HG03280 (cell line): ENCODE measurements around the gene IL1B.
"Not testable (repeated sequence)": the region's sequence is repeated elsewhere in the genome, so short reads cannot be mapped to it uniquely, and the experiment has no call there.

Experiments
- ATAC-seq: cut with Tn5 transposase; IDR thresholded peaks from one replicate; pipeline ENCODE4 v1.9.1; 2021; ENCODE audit warnings: mild to moderate bottlenecking, moderate library complexity; ENCODE audit not compliant: unreplicated experiment

Gene IL1B

GRCh38 chr2:112850588-112850987 is 14.0 kb upstream of the IL1B start:
- ATAC-seq: no peak

GRCh38 chr2:112849956-112850355 is 13.4 kb upstream of the IL1B start:
- ATAC-seq: no peak

GRCh38 chr2:112848833-112849232 is 12.3 kb upstream of the IL1B start:
- no peak for ATAC-seq

DNA sequence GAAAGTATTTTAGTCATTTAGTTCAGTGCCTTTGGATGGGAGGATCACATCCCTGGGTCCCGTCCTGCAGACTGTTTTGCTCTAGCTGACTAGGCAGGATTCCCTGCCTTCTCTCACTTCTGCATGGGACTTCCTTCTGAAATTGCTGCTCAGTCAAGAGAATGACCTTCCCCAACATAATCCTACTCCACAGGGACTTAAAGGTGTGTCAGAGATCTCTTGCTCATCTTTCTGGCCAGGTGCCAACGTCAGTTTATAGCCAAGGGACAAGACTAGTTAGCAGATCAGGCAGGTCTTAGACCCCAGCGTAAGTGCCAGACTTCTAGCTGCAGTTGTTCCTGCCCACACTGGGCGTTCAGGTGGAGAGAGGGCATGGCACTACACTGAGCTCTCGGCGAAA is 9.5 kb upstream of the IL1B start:
- ATAC-seq: no peak

DNA sequence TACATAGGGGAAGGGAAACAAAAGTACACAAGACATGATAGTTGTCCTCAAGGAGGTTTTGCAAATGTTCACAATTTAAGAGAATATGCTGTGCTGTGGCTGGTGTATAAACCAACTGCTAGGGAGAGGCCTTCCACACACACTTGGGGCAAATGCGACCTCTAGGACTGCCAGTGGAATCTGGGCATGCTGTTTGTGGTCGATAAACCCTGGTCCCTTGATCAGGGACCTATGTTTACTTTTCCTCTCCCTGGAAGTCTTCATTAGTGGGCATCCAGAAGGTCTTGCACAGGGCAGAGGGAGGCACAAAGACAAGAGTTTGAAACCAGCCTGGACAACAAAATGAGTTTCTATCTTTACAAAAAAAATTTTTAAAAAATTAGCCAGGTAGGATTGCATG is 7.3 kb upstream of the IL1B start:
- ATAC-seq: no peak

- ATAC-seq: no peak
Measured at GRCh38 chr2:112843288-112843687, 6.7 kb upstream of the IL1B start.

- ATAC-seq: no peak
Measured at GRCh38 chr2:112841295-112842044, 4.9 kb upstream of the IL1B start.

- ATAC-seq: no peak
Measured at GRCh38 chr2:112840068-112840445, 3.5 kb upstream of the IL1B start.

DNA sequence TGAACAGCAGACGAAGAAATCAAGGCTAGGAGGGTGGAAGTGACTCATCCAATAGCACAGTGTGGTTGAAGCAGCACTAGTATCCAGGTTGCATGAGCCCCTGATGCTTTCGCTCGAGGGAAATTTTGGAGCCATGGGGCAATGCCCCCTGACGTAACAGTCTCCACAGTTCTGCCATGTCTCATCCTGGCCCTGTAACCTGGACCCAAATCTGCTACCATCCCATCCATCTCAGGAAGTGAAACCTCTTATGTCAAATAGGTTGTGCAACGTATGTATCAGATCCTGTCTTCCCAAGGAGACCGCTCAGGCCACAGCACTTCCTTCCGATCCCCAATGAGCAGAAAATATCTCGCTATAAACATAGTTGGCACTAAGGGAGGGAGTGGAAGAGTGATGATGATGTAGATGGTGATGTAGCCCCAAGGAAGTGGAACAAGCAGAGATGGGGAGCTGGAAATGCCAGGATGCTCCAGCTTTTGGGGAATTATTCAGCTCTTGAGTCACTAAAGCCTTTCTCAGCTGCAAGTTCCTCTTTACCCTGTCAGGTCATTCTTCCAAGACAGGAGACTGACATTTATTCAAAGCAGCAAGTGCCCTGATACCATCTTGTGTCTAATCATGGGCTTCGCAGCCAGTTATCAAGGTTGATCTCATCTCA is 3.0 kb upstream of the IL1B start:
- no peak for ATAC-seq

- no peak for ATAC-seq
Measured at GRCh38 chr2:112836163-112836560, 417 bp downstream of the IL1B start.

GRCh38 chr2:112835536-112836162 is 930 bp downstream of the IL1B start:
- no peak for ATAC-seq

GRCh38 chr2:112835061-112835501 is 1.5 kb downstream of the IL1B start:
- ATAC-seq: no peak

DNA sequence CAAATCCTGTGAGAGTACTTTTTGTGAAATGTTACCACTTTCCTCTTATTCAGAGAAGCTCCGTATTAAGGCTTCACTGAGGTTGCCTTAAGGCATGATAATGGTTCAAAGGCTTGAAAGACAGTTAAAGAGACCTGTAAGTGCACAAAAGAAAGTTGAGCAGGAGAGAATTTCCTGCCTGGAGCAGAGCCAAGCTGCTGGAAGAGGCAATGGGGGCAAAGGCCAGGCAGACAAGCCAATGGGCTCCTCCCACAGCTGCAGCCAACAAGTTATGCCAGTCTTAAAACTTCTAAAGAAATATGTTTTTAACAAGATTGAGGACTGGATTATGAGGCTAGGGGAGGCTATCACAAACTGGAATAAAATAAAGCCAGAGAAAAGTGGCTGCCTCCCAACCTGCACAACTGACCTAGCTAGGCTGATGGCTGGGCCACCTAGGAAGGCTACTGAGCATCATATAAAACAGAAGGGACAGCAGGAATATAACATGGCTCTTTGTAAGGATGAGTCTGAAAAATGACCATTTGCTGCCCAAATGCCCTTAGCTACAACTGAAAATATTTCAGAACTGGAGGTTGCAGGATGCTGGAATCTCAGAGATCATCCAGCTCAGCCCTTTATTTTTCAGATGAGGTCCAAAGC is 2.1 kb downstream of the IL1B start:
- ATAC-seq: no peak

- no peak for ATAC-seq
Measured at GRCh38 chr2:112833976-112834375, 2.6 kb downstream of the IL1B start.

DNA sequence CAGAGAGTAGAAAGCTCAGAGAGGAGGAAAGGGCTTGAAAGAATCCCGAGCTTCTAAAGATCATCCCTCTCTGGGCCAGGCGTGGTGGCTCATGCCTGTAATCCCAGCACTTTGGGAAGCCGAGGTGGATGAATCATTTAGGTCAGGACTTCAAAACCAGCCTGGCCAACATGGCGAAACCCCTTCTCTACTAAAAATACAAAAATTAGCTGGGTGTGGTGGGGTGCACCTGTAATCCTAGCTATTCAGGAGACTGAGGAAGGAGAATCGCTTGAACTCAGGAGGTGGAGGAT is 3.0 kb downstream of the IL1B start:
- not testable (repeated sequence) for ATAC-seq

GRCh38 chr2:112832841-112833638 is 3.5 kb downstream of the IL1B start:
- no peak for ATAC-seq

GRCh38 chr2:112831946-112832840 is 4.4 kb downstream of the IL1B start:
- ATAC-seq: no peak

GRCh38 chr2:112831513-112831845 is 5.1 kb downstream of the IL1B start:
- no peak for ATAC-seq

GRCh38 chr2:112830682-112831512 is 5.7 kb downstream of the IL1B start:
- no peak for ATAC-seq
